ENCODE measurements around the gene FBXW12. TPM values are rescaled to one million over a fixed set of nuclear protein-coding genes. Genes with fewer than 3 reads are reported as not detected.
"Not testable (repeated sequence)": the region's sequence is repeated elsewhere in the genome, so short reads cannot be mapped to it uniquely, and the experiment has no call there.

Gene FBXW12
- total RNA-seq, 1 experiment from 2014 or later, result not detected

- Histone ChIP-seq H3K79me2 (ENCODE audit: low read length) (no peaks in the 10 kb centered on the region), H3K9me2 (replicated peaks; ENCODE audit: insufficient read depth, low read length) (no peaks in the 10 kb centered on the region), H3K27ac (ENCODE audit: low read length) (no peak overlapping the region), H3K4me1 (ENCODE audit: low read length) (peaks cover 7% of the 10 kb centered on the region), H3K9ac (ENCODE audit: low read length) (no peak overlapping the region), H2AFZ (ENCODE audit: low read length) (no peak overlapping the region), H3K9me3 (ENCODE audit: low read length) (no peaks in the 10 kb centered on the region), H3K27me3 (ENCODE audit: low read length) (no peaks in the 10 kb centered on the region), H3K4me2 (ENCODE audit: low read depth, low read length, poor library complexity, severe bottlenecking) (no peak overlapping the region), H3K36me3 (ENCODE audit: insufficient read depth, low read length) (no peaks in the 10 kb centered on the region), H4K20me1 (ENCODE audit: insufficient read depth, low read depth, low read length) (no peaks in the 10 kb centered on the region), H3K4me3 (ENCODE audit: low read length) (no peak overlapping the region)
- no peak for DNase-seq
Measured at GRCh38 chr3:48395714-48396113, 23.7 kb downstream of the FBXW12 start.

- DNase-seq, result no peak
Measured at GRCh38 chr3:48397767-48398681, 26.0 kb downstream of the FBXW12 start.

GRCh38 chr3:48398701-48399386 lies 26.8 kb downstream of the FBXW12 start:
- no peak overlapping the region for H2AFZ ChIP-seq (ENCODE audit: low read length)
- H4K20me1 ChIP-seq (ENCODE audit: insufficient read depth, low read depth, low read length), result no peaks in the 10 kb centered on the region
- H3K27me3 ChIP-seq (ENCODE audit: low read length), result no peaks in the 10 kb centered on the region
- no peak overlapping the region for H3K4me2 ChIP-seq (ENCODE audit: low read depth, low read length, poor library complexity, severe bottlenecking)
- DNase-seq, result no peak
- H3K9ac ChIP-seq (ENCODE audit: low read length), result no peak overlapping the region
- peaks cover 7% of the 10 kb centered on the region for H3K4me1 ChIP-seq (ENCODE audit: low read length)
- no peaks in the 10 kb centered on the region for H3K79me2 ChIP-seq (ENCODE audit: low read length)
- H3K9me3 ChIP-seq (ENCODE audit: low read length), result no peaks in the 10 kb centered on the region
- H3K36me3 ChIP-seq (ENCODE audit: insufficient read depth, low read length), result no peaks in the 10 kb centered on the region
- no peak overlapping the region for H3K4me3 ChIP-seq (ENCODE audit: low read length)
- H3K27ac ChIP-seq (ENCODE audit: low read length), result no peak overlapping the region
- H3K9me2 ChIP-seq (replicated peaks; ENCODE audit: insufficient read depth, low read length), result no peaks in the 10 kb centered on the region

More at GRCh38 chr3:48397767-48398681, 26.0 kb downstream of the FBXW12 start:
- no peak overlapping the region for H3K27ac ChIP-seq (ENCODE audit: low read length)
- H3K9me2 ChIP-seq (replicated peaks; ENCODE audit: insufficient read depth, low read length), result no peaks in the 10 kb centered on the region
- no peaks in the 10 kb centered on the region for H4K20me1 ChIP-seq (ENCODE audit: insufficient read depth, low read depth, low read length)
- no peak overlapping the region for H2AFZ ChIP-seq (ENCODE audit: low read length)
- no peaks in the 10 kb centered on the region for H3K9me3 ChIP-seq (ENCODE audit: low read length)
- no peak overlapping the region for H3K9ac ChIP-seq (ENCODE audit: low read length)
- no peaks in the 10 kb centered on the region for H3K36me3 ChIP-seq (ENCODE audit: insufficient read depth, low read length)
- no peak overlapping the region for H3K4me3 ChIP-seq (ENCODE audit: low read length)
- no peaks in the 10 kb centered on the region for H3K27me3 ChIP-seq (ENCODE audit: low read length)
- H3K4me1 ChIP-seq (ENCODE audit: low read length), result peaks cover 7% of the 10 kb centered on the region
- no peak overlapping the region for H3K4me2 ChIP-seq (ENCODE audit: low read depth, low read length, poor library complexity, severe bottlenecking)
- no peaks in the 10 kb centered on the region for H3K79me2 ChIP-seq (ENCODE audit: low read length)

- no peak overlapping the region for H3K9ac ChIP-seq (ENCODE audit: low read length)
- H3K27ac ChIP-seq (ENCODE audit: low read length), result no peak overlapping the region
- H3K4me2 ChIP-seq (ENCODE audit: low read depth, low read length, poor library complexity, severe bottlenecking), result no peak overlapping the region
- no peak for DNase-seq
- H3K27me3 ChIP-seq (ENCODE audit: low read length), result no peaks in the 10 kb centered on the region
- no peaks in the 10 kb centered on the region for H3K79me2 ChIP-seq (ENCODE audit: low read length)
- H3K4me1 ChIP-seq (ENCODE audit: low read length), result peaks cover 7% of the 10 kb centered on the region
- no peaks in the 10 kb centered on the region for H3K9me2 ChIP-seq (replicated peaks; ENCODE audit: insufficient read depth, low read length)
- H3K36me3 ChIP-seq (ENCODE audit: insufficient read depth, low read length), result no peaks in the 10 kb centered on the region
- no peak overlapping the region for H2AFZ ChIP-seq (ENCODE audit: low read length)
- no peaks in the 10 kb centered on the region for H4K20me1 ChIP-seq (ENCODE audit: insufficient read depth, low read depth, low read length)
- H3K4me3 ChIP-seq (ENCODE audit: low read length), result no peak overlapping the region
- H3K9me3 ChIP-seq (ENCODE audit: low read length), result no peaks in the 10 kb centered on the region
Measured at GRCh38 chr3:48399387-48400172, 27.6 kb downstream of the FBXW12 start.

- H3K36me3 ChIP-seq (ENCODE audit: insufficient read depth, low read length), result no peaks in the 10 kb centered on the region
- no peaks in the 10 kb centered on the region for H4K20me1 ChIP-seq (ENCODE audit: insufficient read depth, low read depth, low read length)
- no peaks in the 10 kb centered on the region for H3K9me2 ChIP-seq (replicated peaks; ENCODE audit: insufficient read depth, low read length)
- H3K4me3 ChIP-seq (ENCODE audit: low read length), result no peak overlapping the region
- no peak overlapping the region for H3K27ac ChIP-seq (ENCODE audit: low read length)
- H3K9ac ChIP-seq (ENCODE audit: low read length), result no peak overlapping the region
- no peaks in the 10 kb centered on the region for H3K9me3 ChIP-seq (ENCODE audit: low read length)
- H3K27me3 ChIP-seq (ENCODE audit: low read length), result no peaks in the 10 kb centered on the region
- H2AFZ ChIP-seq (ENCODE audit: low read length), result no peak overlapping the region
- H3K79me2 ChIP-seq (ENCODE audit: low read length), result no peaks in the 10 kb centered on the region
- H3K4me2 ChIP-seq (ENCODE audit: low read depth, low read length, poor library complexity, severe bottlenecking), result no peak overlapping the region
- H3K4me1 ChIP-seq (ENCODE audit: low read length), result no peaks in the 10 kb centered on the region
- DNase-seq, result peak; percentile 85
Measured at GRCh38 chr3:48400824-48401433, 28.9 kb downstream of the FBXW12 start.

- H3K79me2 ChIP-seq (ENCODE audit: low read length); H2AFZ ChIP-seq (ENCODE audit: low read length); H3K4me3 ChIP-seq (ENCODE audit: low read length); H3K36me3 ChIP-seq (ENCODE audit: insufficient read depth, low read length); H3K4me1 ChIP-seq (ENCODE audit: low read length); H4K20me1 ChIP-seq (ENCODE audit: insufficient read depth, low read depth, low read length); H3K9me3 ChIP-seq (ENCODE audit: low read length); H3K9ac ChIP-seq (ENCODE audit: low read length); H3K27ac ChIP-seq (ENCODE audit: low read length); H3K9me2 ChIP-seq (replicated peaks; ENCODE audit: insufficient read depth, low read length); H3K4me2 ChIP-seq (ENCODE audit: low read depth, low read length, poor library complexity, severe bottlenecking); DNase-seq; H3K27me3 ChIP-seq (ENCODE audit: low read length): not testable (repeated sequence)
Measured at GRCh38 chr3:48401434-48401901, 29.4 kb downstream of the FBXW12 start.

- H3K27me3 ChIP-seq (ENCODE audit: low read length), result no peaks in the 10 kb centered on the region
- H3K36me3 ChIP-seq (ENCODE audit: insufficient read depth, low read length), result no peaks in the 10 kb centered on the region
- no peak overlapping the region for H3K4me2 ChIP-seq (ENCODE audit: low read depth, low read length, poor library complexity, severe bottlenecking)
- H3K4me3 ChIP-seq (ENCODE audit: low read length), result no peak overlapping the region
- H2AFZ ChIP-seq (ENCODE audit: low read length), result no peak overlapping the region
- no peaks in the 10 kb centered on the region for H3K9me2 ChIP-seq (replicated peaks; ENCODE audit: insufficient read depth, low read length)
- no peaks in the 10 kb centered on the region for H3K9me3 ChIP-seq (ENCODE audit: low read length)
- no peak for DNase-seq
- no peaks in the 10 kb centered on the region for H3K79me2 ChIP-seq (ENCODE audit: low read length)
- H3K9ac ChIP-seq (ENCODE audit: low read length), result no peak overlapping the region
- H3K27ac ChIP-seq (ENCODE audit: low read length), result no peak overlapping the region
- H3K4me1 ChIP-seq (ENCODE audit: low read length), result no peaks in the 10 kb centered on the region
- no peaks in the 10 kb centered on the region for H4K20me1 ChIP-seq (ENCODE audit: insufficient read depth, low read depth, low read length)
Measured at GRCh38 chr3:48402281-48402732, 30.3 kb downstream of the FBXW12 start.
